ENCODE results near the gene CYTH2.
A peak's percentile ranks its signal among the peaks of the same experiment; 100 is the strongest.

Gene CYTH2

DNA sequence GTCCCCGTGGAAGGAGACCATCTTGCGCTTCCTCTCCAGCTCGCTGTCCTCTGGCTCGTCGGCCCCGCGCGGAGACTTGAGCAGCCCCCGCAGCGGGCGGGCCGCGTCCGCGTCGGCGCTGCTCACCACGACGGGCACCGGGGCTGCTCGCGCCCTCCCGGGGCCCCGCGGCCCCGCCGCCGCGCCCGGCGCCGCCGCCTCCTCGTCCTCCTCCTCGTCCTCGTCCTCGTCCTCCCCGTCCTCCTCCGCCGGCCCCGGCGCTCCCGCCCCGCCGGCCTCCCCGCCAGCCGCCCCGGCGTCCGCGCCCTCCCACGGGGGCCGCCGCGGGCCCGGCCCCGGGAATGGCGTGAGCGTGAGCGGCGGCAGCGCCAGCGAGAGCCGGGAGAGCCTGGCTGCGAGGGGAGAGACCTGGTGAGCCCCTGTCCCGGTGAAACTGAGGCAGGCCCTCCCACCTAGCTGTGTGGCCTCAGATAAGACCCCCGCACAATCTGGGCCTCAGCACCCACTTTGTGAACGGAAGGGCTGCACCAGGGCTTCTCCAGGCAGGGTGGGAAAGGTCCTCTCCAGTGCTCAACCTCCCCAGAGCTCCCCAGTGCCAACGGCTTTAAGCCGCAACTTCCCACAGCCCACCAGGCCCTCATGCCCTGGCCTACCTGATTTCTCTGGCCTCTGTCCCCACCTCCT is 24.7 kb downstream of the CYTH2 start:
- Mint-ChIP-seq H3K27me3 (peaks cover 7% of the 10 kb centered on the region), H3K4me3 (peak overlapping the region; percentile 77), H3K27ac (no peak overlapping the region), H3K36me3 (no peaks in the 10 kb centered on the region), H3K9me3 (no peaks in the 10 kb centered on the region), H3K4me1 (peaks cover 38% of the 10 kb centered on the region)

- peak overlapping the region; percentile 30 for H3K4me3 Mint-ChIP-seq
- no peak overlapping the region for H3K27ac Mint-ChIP-seq
- H3K4me1 Mint-ChIP-seq: peaks cover 35% of the 10 kb centered on the region
- H3K27me3 Mint-ChIP-seq: peaks cover 7% of the 10 kb centered on the region
- no peaks in the 10 kb centered on the region for H3K36me3 Mint-ChIP-seq
- no peaks in the 10 kb centered on the region for H3K9me3 Mint-ChIP-seq
Observed at GRCh38 chr19:48495396-48495795, 26.2 kb downstream of the CYTH2 start.

DNA sequence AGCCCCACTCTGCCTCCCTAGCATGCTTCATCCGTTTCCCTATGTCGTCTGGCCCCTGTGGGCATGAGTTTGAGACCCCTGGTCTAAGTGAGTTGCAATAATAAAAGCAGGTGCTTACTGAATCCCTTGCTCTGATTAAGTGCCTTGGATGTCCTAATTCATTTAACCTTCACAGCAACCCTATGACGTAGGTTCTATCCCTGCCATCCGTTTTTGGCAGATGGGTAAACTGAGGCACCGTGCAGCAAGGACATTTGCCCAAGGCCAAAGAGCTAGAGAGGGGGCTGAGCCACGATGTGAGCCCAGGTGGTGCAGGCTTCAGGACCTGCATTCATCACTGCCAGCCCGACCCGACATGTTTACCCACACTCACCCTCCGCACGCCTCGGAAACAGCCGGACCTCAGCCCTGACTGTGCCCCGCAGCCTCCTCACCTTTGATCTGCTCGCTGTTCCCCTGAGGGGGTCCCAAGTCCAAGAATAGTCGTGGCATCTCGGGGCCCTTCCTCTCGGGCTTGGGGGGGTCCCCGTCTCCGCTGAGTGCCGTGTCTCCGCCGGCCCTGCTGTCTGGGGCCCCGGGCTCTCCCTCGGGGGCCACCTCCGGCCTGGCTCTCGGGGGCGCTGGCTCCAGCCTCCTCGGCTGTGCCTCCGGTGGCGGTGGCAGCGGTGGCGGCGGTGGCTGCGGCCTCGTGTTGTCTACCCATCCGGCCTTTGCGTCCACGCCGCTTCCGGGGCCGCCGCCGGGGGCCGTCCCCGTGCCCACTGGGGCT is 28.0 kb downstream of the CYTH2 start:
- peaks cover 30% of the 10 kb centered on the region for H3K4me1 Mint-ChIP-seq
- peaks cover 7% of the 10 kb centered on the region for H3K27me3 Mint-ChIP-seq
- no peak overlapping the region for H3K27ac Mint-ChIP-seq
- no peaks in the 10 kb centered on the region for H3K36me3 Mint-ChIP-seq
- H3K4me3 Mint-ChIP-seq: peak overlapping the region; percentile 4
- H3K9me3 Mint-ChIP-seq: no peaks in the 10 kb centered on the region

- peaks cover 7% of the 10 kb centered on the region for H3K27me3 Mint-ChIP-seq
Observed at GRCh38 chr19:48497728-48498594, 28.8 kb downstream of the CYTH2 start.

DNA sequence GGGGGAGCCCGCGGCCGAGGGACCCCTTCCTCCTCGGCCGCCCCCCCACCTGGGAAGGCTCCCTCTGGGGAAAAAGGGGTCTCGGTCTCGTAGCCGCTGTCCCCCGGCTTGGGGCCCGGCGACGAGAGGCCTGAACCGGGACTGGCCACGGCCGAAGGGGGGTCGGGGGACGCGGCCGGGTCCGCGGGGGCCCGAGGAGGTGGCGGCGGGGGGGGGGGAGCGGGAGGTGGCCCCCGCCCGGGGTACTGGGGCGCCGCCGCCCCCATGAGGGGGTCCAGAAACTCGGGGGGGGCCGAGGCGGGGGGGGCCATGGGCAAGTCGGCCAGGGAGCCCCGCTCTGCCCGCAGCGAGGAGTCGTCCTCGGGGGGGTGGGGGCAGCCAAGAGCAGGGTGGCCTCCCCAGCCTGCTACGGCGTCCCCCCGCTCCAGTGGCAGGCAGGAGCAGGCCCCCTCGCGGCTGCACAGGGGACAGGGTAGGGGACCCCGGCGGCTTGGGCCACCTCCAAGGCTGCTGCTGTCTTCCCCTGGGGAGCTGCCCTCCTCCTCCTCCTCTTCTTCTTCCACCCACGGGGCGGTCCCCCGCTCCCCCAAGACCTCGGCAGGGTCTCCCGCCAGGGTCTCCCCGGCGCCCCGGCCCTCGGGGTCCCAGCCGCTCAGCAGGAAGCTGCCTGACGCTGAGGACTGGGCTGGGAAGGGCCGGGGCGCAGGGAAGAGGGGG is 29.6 kb downstream of the CYTH2 start:
- H3K27me3 Mint-ChIP-seq: peaks cover 7% of the 10 kb centered on the region
- no peak overlapping the region for H3K4me3 Mint-ChIP-seq
- no peaks in the 10 kb centered on the region for H3K9me3 Mint-ChIP-seq

More at GRCh38 chr19:48497728-48498594, 28.8 kb downstream of the CYTH2 start:
- no peaks in the 10 kb centered on the region for H3K36me3 Mint-ChIP-seq
- no peaks in the 10 kb centered on the region for H3K9me3 Mint-ChIP-seq
- no peak overlapping the region for H3K27ac Mint-ChIP-seq
- peaks cover 22% of the 10 kb centered on the region for H3K4me1 Mint-ChIP-seq
- H3K4me3 Mint-ChIP-seq: peak overlapping the region; percentile 42

GRCh38 chr19:48499316-48500090 is 30.3 kb downstream of the CYTH2 start:
- Mint-ChIP-seq H3K9me3 (no peaks in the 10 kb centered on the region), H3K27ac (no peak overlapping the region), H3K4me1 (peaks cover 18% of the 10 kb centered on the region), H3K4me3 (no peak overlapping the region), H3K27me3 (peaks cover 7% of the 10 kb centered on the region), H3K36me3 (no peaks in the 10 kb centered on the region)

More for the DNA sequence above, 29.6 kb downstream of the CYTH2 start:
- no peak overlapping the region for H3K27ac Mint-ChIP-seq
- peaks cover 21% of the 10 kb centered on the region for H3K4me1 Mint-ChIP-seq
- no peaks in the 10 kb centered on the region for H3K36me3 Mint-ChIP-seq

GRCh38 chr19:48500830-48501493 is 31.8 kb downstream of the CYTH2 start:
- Mint-ChIP-seq H3K4me1 (peaks cover 15% of the 10 kb centered on the region), H3K4me3 (peak overlapping the region; percentile 62), H3K9me3 (no peaks in the 10 kb centered on the region), H3K27ac (no peak overlapping the region), H3K27me3 (peaks cover 2% of the 10 kb centered on the region), H3K36me3 (no peaks in the 10 kb centered on the region)

- Mint-ChIP-seq H3K27ac (peak overlapping the region; percentile 51), H3K9me3 (no peaks in the 10 kb centered on the region), H3K4me3 (peak overlapping the region; percentile 62), H3K4me1 (peaks cover 15% of the 10 kb centered on the region), H3K27me3 (peaks cover 2% of the 10 kb centered on the region), H3K36me3 (no peaks in the 10 kb centered on the region)
Observed at GRCh38 chr19:48501494-48502349, 32.6 kb downstream of the CYTH2 start.

GRCh38 chr19:48502350-48503018 is 33.3 kb downstream of the CYTH2 start:
- Mint-ChIP-seq H3K4me3 (no peak overlapping the region), H3K9me3 (no peaks in the 10 kb centered on the region), H3K27me3 (peaks cover 2% of the 10 kb centered on the region), H3K36me3 (no peaks in the 10 kb centered on the region), H3K4me1 (peaks cover 15% of the 10 kb centered on the region), H3K27ac (no peak overlapping the region)

- H3K27ac Mint-ChIP-seq: no peak overlapping the region
- H3K27me3 Mint-ChIP-seq: no peaks in the 10 kb centered on the region
- H3K9me3 Mint-ChIP-seq: no peaks in the 10 kb centered on the region
- H3K4me1 Mint-ChIP-seq: peaks cover 13% of the 10 kb centered on the region
- no peaks in the 10 kb centered on the region for H3K36me3 Mint-ChIP-seq
- H3K4me3 Mint-ChIP-seq: no peak overlapping the region
Observed at GRCh38 chr19:48506138-48506733, 37.1 kb downstream of the CYTH2 start.

DNA sequence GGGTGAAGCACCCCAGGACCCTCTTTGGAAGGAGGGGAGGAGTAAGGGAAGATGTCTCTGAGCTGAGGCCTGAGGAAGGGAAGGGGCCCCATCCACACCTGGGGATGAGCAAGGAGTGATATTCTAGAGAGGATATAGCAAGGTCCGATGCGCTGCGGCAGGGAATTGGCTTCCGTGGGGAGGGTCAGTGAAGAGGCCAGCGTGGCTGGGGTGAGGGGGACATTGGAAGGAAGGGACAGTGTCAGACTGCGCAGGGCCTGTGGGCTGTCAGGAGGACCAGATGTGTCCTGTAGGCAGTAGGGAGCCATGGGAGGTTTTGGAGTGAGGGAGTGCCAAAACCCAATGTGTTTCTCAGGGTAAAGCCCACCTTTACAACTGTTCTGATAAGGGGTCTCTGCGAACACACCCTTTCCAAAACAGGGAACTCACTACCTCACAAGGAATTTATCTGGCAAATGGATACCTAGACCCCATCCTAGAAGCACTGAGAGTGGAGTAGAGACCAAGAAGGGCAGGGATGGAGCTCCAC is 38.8 kb downstream of the CYTH2 start:
- no peaks in the 10 kb centered on the region for H3K36me3 Mint-ChIP-seq
- H3K4me1 Mint-ChIP-seq: peaks cover 8% of the 10 kb centered on the region
- H3K4me3 Mint-ChIP-seq: no peak overlapping the region
- H3K27me3 Mint-ChIP-seq: no peaks in the 10 kb centered on the region
- peak overlapping the region; percentile 36 for H3K27ac Mint-ChIP-seq
- no peaks in the 10 kb centered on the region for H3K9me3 Mint-ChIP-seq

GRCh38 chr19:48508729-48509411 is 39.7 kb downstream of the CYTH2 start:
- H3K27me3 Mint-ChIP-seq: no peaks in the 10 kb centered on the region
- H3K4me3 Mint-ChIP-seq: no peak overlapping the region

More at GRCh38 chr19:48508729-48509411, 39.7 kb downstream of the CYTH2 start:
- H3K4me1 Mint-ChIP-seq: peaks cover 10% of the 10 kb centered on the region
- no peak overlapping the region for H3K27ac Mint-ChIP-seq
- no peaks in the 10 kb centered on the region for H3K9me3 Mint-ChIP-seq
- no peaks in the 10 kb centered on the region for H3K36me3 Mint-ChIP-seq

Data from activated naive CD4-positive, alpha-beta T cell treated with anti-CD3 and anti-CD28 coated beads, Interleukin-2, amount 50 U/mL, for 24 hours (primary cell).